Measurements from ENCODE around the gene NOVA1.

- TF ChIP-seq EZH2 (IDR thresholded peaks at IDR 0.05; ENCODE audit: insufficient read depth, poor library complexity, severe bottlenecking) = no peak
- TF ChIP-seq EZH2phosphoT487 (IDR thresholded peaks at IDR 0.05; ENCODE audit: insufficient read depth, low read depth) = no peak
Measured at GRCh38 chr14:26410189-26410685, 187.6 kb downstream of the NOVA1 start.
